Measurements from ENCODE around the gene ZNF90.
"Not testable (repeated sequence)": the region's sequence is repeated elsewhere in the genome, so short reads cannot be mapped to it uniquely, and the experiment has no call there.

Gene ZNF90

GRCh38 chr19:20077791-20078463 is at the start of gene ZNF90:
Gene ZNF90, plus strand, starts transcription at chr19:20078000. Its CDS starts 133 bp downstream, at chr19:20078133.
- DNase-seq = peak; percentile 96

GRCh38 chr19:20028611-20029010 is 49.2 kb upstream of the ZNF90 start:
- no peak for DNase-seq

GRCh38 chr19:20035935-20036334 is 41.9 kb upstream of the ZNF90 start:
- no peak for DNase-seq

GRCh38 chr19:20038358-20039202 is 39.2 kb upstream of the ZNF90 start:
- DNase-seq = no peak

- peak; percentile 99 for DNase-seq
Measured at GRCh38 chr19:20039203-20039723, 38.5 kb upstream of the ZNF90 start, which contains the start of gene ZNF682. Gene ZNF682, minus strand, starts transcription at chr19:20039505. Its CDS starts 160 bp downstream, at chr19:20039345.

- no peak for DNase-seq
Measured at GRCh38 chr19:20044663-20045062, 33.1 kb upstream of the ZNF90 start.

- not testable (repeated sequence) for DNase-seq
Measured at GRCh38 chr19:20045742-20046141, 32.1 kb upstream of the ZNF90 start.

GRCh38 chr19:20051841-20052768 is 25.7 kb upstream of the ZNF90 start:
- DNase-seq = peak; percentile 99

GRCh38 chr19:20058738-20059137 is 19.1 kb upstream of the ZNF90 start:
- not testable (repeated sequence) for DNase-seq

GRCh38 chr19:20060282-20060681 is 17.5 kb upstream of the ZNF90 start:
- no peak for DNase-seq

GRCh38 chr19:20066861-20067260 is 10.9 kb upstream of the ZNF90 start:
- no peak for DNase-seq

GRCh38 chr19:20067943-20068342 is 9.9 kb upstream of the ZNF90 start:
- no peak for DNase-seq

- DNase-seq = not testable (repeated sequence)
Measured at GRCh38 chr19:20068559-20068958, 9.2 kb upstream of the ZNF90 start.

GRCh38 chr19:20070691-20071090 is 7.1 kb upstream of the ZNF90 start:
- no peak for DNase-seq

- no peak for DNase-seq
Measured at GRCh38 chr19:20072936-20073335, 4.9 kb upstream of the ZNF90 start.

- peak; percentile 49 for DNase-seq
Measured at GRCh38 chr19:20078581-20079031, 806 bp downstream of the ZNF90 start.

GRCh38 chr19:20079476-20079875 is 1.7 kb downstream of the ZNF90 start:
- no peak for DNase-seq

GRCh38 chr19:20080656-20081055 is 2.9 kb downstream of the ZNF90 start:
- DNase-seq = no peak

GRCh38 chr19:20082232-20082833 is 4.5 kb downstream of the ZNF90 start:
- peak; percentile 42 for DNase-seq

- peak; percentile 35 for DNase-seq
Measured at GRCh38 chr19:20082876-20083275, 5.1 kb downstream of the ZNF90 start.

GRCh38 chr19:20102097-20102496 is 24.3 kb downstream of the ZNF90 start:
- no peak for DNase-seq

- no peak for DNase-seq
Measured at GRCh38 chr19:20103091-20103740, 25.4 kb downstream of the ZNF90 start.
